ENCODE data around the gene CIZ1.
A peak's percentile ranks its signal among the peaks of the same experiment; 100 is the strongest.

The CIZ1 gene

GRCh38 chr9:128125580-128126354, 65.6 kb downstream of the CIZ1 start:
- peaks cover 6% of the 10 kb centered on the region; the same call in 1 of the 2 replicates for H4K20me1 ChIP-seq (ENCODE audit: control insufficient read depth, insufficient read depth, low read depth, low read length)

GRCh38 chr9:128124873-128125579, 66.3 kb downstream of the CIZ1 start:
- peak overlapping the region; percentile 92 for H3K4me3 ChIP-seq (ENCODE audit: low read length)
- H3K4me2 ChIP-seq (ENCODE audit: low read length) = peak overlapping the region; percentile 88
- H3K79me2 ChIP-seq (ENCODE audit: control insufficient read depth, low read length) = peaks cover 34% of the 10 kb centered on the region
- H3K27ac ChIP-seq (ENCODE audit: low read depth, low read length) = no peak overlapping the region
- H3K4me1 ChIP-seq (ENCODE audit: control insufficient read depth, low read length) = peaks cover 24% of the 10 kb centered on the region
- H3F3A ChIP-seq (ENCODE audit: control insufficient read depth, insufficient read depth) = no peaks in the 10 kb centered on the region
- no peaks in the 10 kb centered on the region for H3K9me2 ChIP-seq (replicated peaks; ENCODE audit: control insufficient read depth, low read length)
- peaks cover 61% of the 10 kb centered on the region for H3K36me3 ChIP-seq (ENCODE audit: control insufficient read depth, low read length)
- H3K9me3 ChIP-seq (ENCODE audit: control insufficient read depth, insufficient read depth, low read length) = no peaks in the 10 kb centered on the region
- peaks cover 6% of the 10 kb centered on the region; the same call in 1 of the 2 replicates for H4K20me1 ChIP-seq (ENCODE audit: control insufficient read depth, insufficient read depth, low read depth, low read length)
- H3K27me3 ChIP-seq (ENCODE audit: control insufficient read depth, low read length) = no peaks in the 10 kb centered on the region
- no peak for TF ChIP-seq EZH2phosphoT487 (IDR thresholded peaks at IDR 0.05; ENCODE audit: borderline replicate concordance, low read length)
- TF ChIP-seq CTCF (IDR thresholded peaks at IDR 0.05; ENCODE audit: low read depth, low read length, poor library complexity, severe bottlenecking) = peak; percentile 93

More at GRCh38 chr9:128125580-128126354, 65.6 kb downstream of the CIZ1 start:
- Histone ChIP-seq H3K27ac (ENCODE audit: low read depth, low read length) (peak overlapping the region; percentile 3), H3F3A (ENCODE audit: control insufficient read depth, insufficient read depth) (no peaks in the 10 kb centered on the region), H3K4me3 (ENCODE audit: low read length) (peak overlapping the region; percentile 92), H3K36me3 (ENCODE audit: control insufficient read depth, low read length) (peaks cover 53% of the 10 kb centered on the region), H3K79me2 (ENCODE audit: control insufficient read depth, low read length) (peaks cover 34% of the 10 kb centered on the region), H3K4me2 (ENCODE audit: low read length) (peak overlapping the region; percentile 88), H3K9me3 (ENCODE audit: control insufficient read depth, insufficient read depth, low read length) (no peaks in the 10 kb centered on the region), H3K9me2 (replicated peaks; ENCODE audit: control insufficient read depth, low read length) (no peaks in the 10 kb centered on the region), H3K27me3 (ENCODE audit: control insufficient read depth, low read length) (no peaks in the 10 kb centered on the region), H3K4me1 (ENCODE audit: control insufficient read depth, low read length) (peaks cover 24% of the 10 kb centered on the region)
- TF ChIP-seq EZH2phosphoT487 (IDR thresholded peaks at IDR 0.05; ENCODE audit: borderline replicate concordance, low read length) (no peak), CTCF (IDR thresholded peaks at IDR 0.05; ENCODE audit: low read depth, low read length, poor library complexity, severe bottlenecking) (no peak)

GRCh38 chr9:128124451-128124850, 66.9 kb downstream of the CIZ1 start:
- H3K9me2 ChIP-seq (replicated peaks; ENCODE audit: control insufficient read depth, low read length) = no peaks in the 10 kb centered on the region
- H3K4me3 ChIP-seq (ENCODE audit: low read length) = no peak overlapping the region
- H3K79me2 ChIP-seq (ENCODE audit: control insufficient read depth, low read length) = peaks cover 34% of the 10 kb centered on the region
- peaks cover 62% of the 10 kb centered on the region for H3K36me3 ChIP-seq (ENCODE audit: control insufficient read depth, low read length)
- peaks cover 24% of the 10 kb centered on the region for H3K4me1 ChIP-seq (ENCODE audit: control insufficient read depth, low read length)
- no peaks in the 10 kb centered on the region for H3K9me3 ChIP-seq (ENCODE audit: control insufficient read depth, insufficient read depth, low read length)
- no peak overlapping the region for H3K4me2 ChIP-seq (ENCODE audit: low read length)
- H3K27me3 ChIP-seq (ENCODE audit: control insufficient read depth, low read length) = no peaks in the 10 kb centered on the region
- H3F3A ChIP-seq (ENCODE audit: control insufficient read depth, insufficient read depth) = peaks cover 4% of the 10 kb centered on the region; the same call in 1 of the 2 replicates
- TF ChIP-seq CTCF (IDR thresholded peaks at IDR 0.05; ENCODE audit: low read depth, low read length, poor library complexity, severe bottlenecking) (no peak), EZH2phosphoT487 (IDR thresholded peaks at IDR 0.05; ENCODE audit: borderline replicate concordance, low read length) (no peak)
- no peak overlapping the region for H3K27ac ChIP-seq (ENCODE audit: low read depth, low read length)
- H4K20me1 ChIP-seq (ENCODE audit: control insufficient read depth, insufficient read depth, low read depth, low read length) = peaks cover 6% of the 10 kb centered on the region; the same call in 1 of the 2 replicates

All from DOHH2 (cell line).